Occipital lobe (tissue), 2 donors: Measurements from ENCODE around the gene CPA1. TPM values are rescaled to one million over a fixed set of nuclear protein-coding genes. Genes with fewer than 3 reads are reported as not detected.
A peak's percentile ranks its signal among the peaks of the same experiment; 100 is the strongest.
"Not testable (repeated sequence)": the region's sequence is repeated elsewhere in the genome, so short reads cannot be mapped to it uniquely, and the experiment has no call there.

Experiments used
- DNase-seq: peaks from one replicate; lab custom pipeline; 2025; lab: John Stamatoyannopoulos, UW
- total RNA-seq: library from RNA; depleted of rRNA; stranded (reverse); fragments of >200 nt; gene quantifications from one replicate; pipeline ENCODE4 v1.2.3, GENCODE V29; 2014

Gene CPA1
- total RNA-seq, 1 donor from 2014 or later = not detected

- no peak for DNase-seq
Measured at GRCh38 chr7:130372402-130373165, 7.7 kb upstream of the CPA1 start.

GRCh38 chr7:130374507-130374906, 5.8 kb upstream of the CPA1 start:
- no peak for DNase-seq

GRCh38 chr7:130376461-130376860, 3.8 kb upstream of the CPA1 start:
- DNase-seq = not testable (repeated sequence)

- DNase-seq = peak; percentile 21
Measured at GRCh38 chr7:130377178-130377577, 3.1 kb upstream of the CPA1 start.

- DNase-seq = no peak
Measured at GRCh38 chr7:130379019-130379418, 1.3 kb upstream of the CPA1 start.

GRCh38 chr7:130379532-130379920, 768 bp upstream of the CPA1 start:
- DNase-seq = no peak

GRCh38 chr7:130380861-130381455, 664 bp downstream of the CPA1 start:
- no peak for DNase-seq

- no peak for DNase-seq
Measured at GRCh38 chr7:130381468-130382312, 1.4 kb downstream of the CPA1 start.

GRCh38 chr7:130383187-130383980, 3.1 kb downstream of the CPA1 start:
- no peak for DNase-seq

GRCh38 chr7:130384371-130384801, 4.1 kb downstream of the CPA1 start:
- DNase-seq = no peak

- DNase-seq = no peak
Measured at GRCh38 chr7:130384841-130385599, 4.7 kb downstream of the CPA1 start.

GRCh38 chr7:130385600-130386066, 5.3 kb downstream of the CPA1 start:
- no peak for DNase-seq

- DNase-seq = no peak
Measured at GRCh38 chr7:130386876-130387275, 6.6 kb downstream of the CPA1 start.

GRCh38 chr7:130387306-130387627, 7.0 kb downstream of the CPA1 start:
- DNase-seq = no peak

GRCh38 chr7:130387628-130388403, 7.5 kb downstream of the CPA1 start:
- no peak for DNase-seq

GRCh38 chr7:130388671-130389070, 8.4 kb downstream of the CPA1 start:
- DNase-seq = no peak

- DNase-seq = no peak
Measured at GRCh38 chr7:130390486-130390885, 10.2 kb downstream of the CPA1 start.

- no peak for DNase-seq
Measured at GRCh38 chr7:130393101-130393561, 12.8 kb downstream of the CPA1 start.

GRCh38 chr7:130393841-130394411, 13.6 kb downstream of the CPA1 start:
- no peak for DNase-seq
